Inferior parietal cortex (tissue), 1 donor: ENCODE measurements around the gene ACSF3.

ENCODE experiments used
- DNase-seq: peaks from one replicate; pipeline ENCODE4 v3.0.0-alpha.2; 2016; ENCODE audit errors: extremely low spot score

Gene ACSF3

GRCh38 chr16:89144681-89145080 lies 51.0 kb downstream of the ACSF3 start:
- no peak for DNase-seq

GRCh38 chr16:89145406-89146161 lies 51.9 kb downstream of the ACSF3 start:
- no peak for DNase-seq

- DNase-seq, result no peak
These were observed 52.8 kb downstream of the ACSF3 start for GRCh38 chr16:89146211-89147005.

- no peak for DNase-seq
These were observed 53.6 kb downstream of the ACSF3 start for GRCh38 chr16:89147085-89147817.

GRCh38 chr16:89149386-89149785 lies 55.7 kb downstream of the ACSF3 start:
- DNase-seq, result no peak

GRCh38 chr16:89150090-89150835 lies 56.6 kb downstream of the ACSF3 start:
- DNase-seq, result no peak

GRCh38 chr16:89150981-89151380 lies 57.3 kb downstream of the ACSF3 start:
- DNase-seq, result no peak

GRCh38 chr16:89152831-89153700 lies 59.4 kb downstream of the ACSF3 start:
- DNase-seq, result no peak

- no peak for DNase-seq
These were observed 60.2 kb downstream of the ACSF3 start for GRCh38 chr16:89153848-89154271.

GRCh38 chr16:89154390-89155183 lies 60.9 kb downstream of the ACSF3 start:
- no peak for DNase-seq

GRCh38 chr16:89155184-89155679 lies 61.6 kb downstream of the ACSF3 start:
- no peak for DNase-seq

- DNase-seq, result no peak
These were observed 62.4 kb downstream of the ACSF3 start for GRCh38 chr16:89155851-89156739.

GRCh38 chr16:89156740-89157645 lies 63.3 kb downstream of the ACSF3 start:
- no peak for DNase-seq

GRCh38 chr16:89157778-89158177 lies 64.1 kb downstream of the ACSF3 start:
- no peak for DNase-seq

GRCh38 chr16:89159066-89159849 lies 65.6 kb downstream of the ACSF3 start:
- no peak for DNase-seq

- DNase-seq, result no peak
These were observed 66.2 kb downstream of the ACSF3 start for GRCh38 chr16:89159850-89160354.
